Tibial nerve (tissue), 4 donors: Measurements from ENCODE around the gene CAND1.

Source experiments
- CTCF ChIP-seq, 5 experiments: fragments of 200-600 bp in 3 of 5; fragments of 450-650 bp in 2 of 5; sonication (generic) in 3 of 5; IDR thresholded peaks; one replicate each; pipeline ENCODE4 v1.5.1; 2016 to 2019; ENCODE audit warnings: antibody characterized with exemption in 5 of 5, mild to moderate bottlenecking in 3 of 5, moderate library complexity in 2 of 5
- EP300 ChIP-seq, 2 donors: sonication (generic); formaldehyde crosslinking; IDR thresholded peaks; one replicate each; pipeline ENCODE4 v1.6.1; 2017; ENCODE audit warnings: antibody characterized with exemption in 2 of 2, mild to moderate bottlenecking in 1 of 2
- POLR2A ChIP-seq, 2 donors: fragments of 450-650 bp; IDR thresholded peaks; one replicate each; pipeline ENCODE4 v1.6.1; 2017; ENCODE audit warnings: antibody characterized with exemption in 2 of 2, mild to moderate bottlenecking in 2 of 2, moderate library complexity in 2 of 2

- TF ChIP-seq CTCF (IDR thresholded peaks at IDR 0.05) (no peak), POLR2A (IDR thresholded peaks at IDR 0.05) (no peak), EP300 (IDR thresholded peaks at IDR 0.05) (no peak)
These were observed 96.0 kb downstream of the CAND1 start for GRCh38 chr12:67365131-67365530.
